IPS-11a (cell line): ENCODE results near the gene FYTTD1.

ENCODE experiments used
- H3K4me3 ChIP-seq: one replicate; pipeline ENCODE4 v1.5.1; 2013; ENCODE audit warnings: low read depth, low read length, control low read depth

The FYTTD1 gene

GRCh38 chr3:197736491-197737318 is 13.0 kb upstream of the FYTTD1 start, which contains the start of gene RUBCN:
Gene RUBCN, minus strand, starts transcription at chr3:197736904. Its CDS starts 185 bp downstream, at chr3:197736719.
- H3K4me3 ChIP-seq: peak within 1 kb of the TSS; percentile 80

- H3K4me3 ChIP-seq: peak overlapping the region; percentile 80
Measured at GRCh38 chr3:197737319-197737649, 12.4 kb upstream of the FYTTD1 start.

- peak overlapping the region; percentile 80 for H3K4me3 ChIP-seq
Measured at GRCh38 chr3:197737749-197738462, 11.8 kb upstream of the FYTTD1 start.

- no peak overlapping the region for H3K4me3 ChIP-seq
Measured at GRCh38 chr3:197742787-197743186, 6.9 kb upstream of the FYTTD1 start.

- H3K4me3 ChIP-seq: no peak overlapping the region
Measured at GRCh38 chr3:197746209-197746608, 3.5 kb upstream of the FYTTD1 start.

GRCh38 chr3:197746801-197747237 is 2.9 kb upstream of the FYTTD1 start:
- H3K4me3 ChIP-seq: no peak overlapping the region

- peak overlapping the region; percentile 64 for H3K4me3 ChIP-seq
Measured at GRCh38 chr3:197748597-197749314, 927 bp upstream of the FYTTD1 start.

- peak overlapping the region; percentile 64 for H3K4me3 ChIP-seq
Measured at GRCh38 chr3:197749315-197749600, 425 bp upstream of the FYTTD1 start.

- peak overlapping the region; percentile 64 for H3K4me3 ChIP-seq
Measured at GRCh38 chr3:197750396-197750831, 731 bp downstream of the FYTTD1 start.

GRCh38 chr3:197750858-197751737 is 1.4 kb downstream of the FYTTD1 start:
- peak overlapping the region; percentile 64 for H3K4me3 ChIP-seq

- H3K4me3 ChIP-seq: no peak overlapping the region
Measured at GRCh38 chr3:197752107-197752506, 2.4 kb downstream of the FYTTD1 start.

GRCh38 chr3:197753263-197753662 is 3.6 kb downstream of the FYTTD1 start:
- H3K4me3 ChIP-seq: no peak overlapping the region

GRCh38 chr3:197756704-197757103 is 7.0 kb downstream of the FYTTD1 start:
- H3K4me3 ChIP-seq: no peak overlapping the region

- no peak overlapping the region for H3K4me3 ChIP-seq
Measured at GRCh38 chr3:197758512-197758911, 8.8 kb downstream of the FYTTD1 start.

GRCh38 chr3:197761784-197762183 is 12.1 kb downstream of the FYTTD1 start:
- no peak overlapping the region for H3K4me3 ChIP-seq

GRCh38 chr3:197775317-197775716 is 25.6 kb downstream of the FYTTD1 start:
- no peak overlapping the region for H3K4me3 ChIP-seq

- no peak overlapping the region for H3K4me3 ChIP-seq
Measured at GRCh38 chr3:197782230-197782629, 32.5 kb downstream of the FYTTD1 start.

- no peak overlapping the region for H3K4me3 ChIP-seq
Measured at GRCh38 chr3:197784019-197784585, 34.4 kb downstream of the FYTTD1 start.

- no peak overlapping the region for H3K4me3 ChIP-seq
Measured at GRCh38 chr3:197787412-197787811, 37.7 kb downstream of the FYTTD1 start.

- H3K4me3 ChIP-seq: no peak overlapping the region
Measured at GRCh38 chr3:197789309-197789708, 39.6 kb downstream of the FYTTD1 start.
